Sigmoid colon (tissue), 4 donors: Measurements from ENCODE around the gene GOPC.
"Not testable (repeated sequence)": the region's sequence is repeated elsewhere in the genome, so short reads cannot be mapped to it uniquely, and the experiment has no call there.

Source experiments
- CTCF ChIP-seq, 4 experiments: fragments of 450-650 bp in 3 of 4; fragments of 200-600 bp in 1 of 4; IDR thresholded peaks; one replicate each; pipeline ENCODE4 v1.5.1; 2016 to 2019; ENCODE audit warnings: antibody characterized with exemption in 4 of 4, mild to moderate bottlenecking in 3 of 4, moderate library complexity in 2 of 4
- EP300 ChIP-seq, 4 donors: sonication (generic); formaldehyde crosslinking; IDR thresholded peaks; one replicate each; pipeline ENCODE4 v1.6.1; 2017; ENCODE audit warnings: antibody characterized with exemption in 4 of 4
- POLR2A ChIP-seq, 2 donors: fragments of 450-650 bp; IDR thresholded peaks; one replicate each; pipeline ENCODE4 v1.6.1; 2016; ENCODE audit warnings: antibody characterized with exemption in 2 of 2, mild to moderate bottlenecking in 2 of 2, moderate library complexity in 2 of 2
- POLR2AphosphoS5 ChIP-seq, 4 donors: sonication (generic); formaldehyde crosslinking; IDR thresholded peaks; one replicate each; pipeline ENCODE4 v1.6.1; 2017; ENCODE audit warnings: antibody characterized with exemption in 4 of 4

- TF ChIP-seq CTCF, POLR2A, POLR2AphosphoS5, EP300 (IDR thresholded peaks at IDR 0.05): not testable (repeated sequence)
These were observed 84.3 kb downstream of the GOPC start for GRCh38 chr6:117517995-117518394.
